Measurements from ENCODE around the gene CELF3.
A peak's percentile ranks its signal among the peaks of the same experiment; 100 is the strongest.

Gene CELF3

DNA sequence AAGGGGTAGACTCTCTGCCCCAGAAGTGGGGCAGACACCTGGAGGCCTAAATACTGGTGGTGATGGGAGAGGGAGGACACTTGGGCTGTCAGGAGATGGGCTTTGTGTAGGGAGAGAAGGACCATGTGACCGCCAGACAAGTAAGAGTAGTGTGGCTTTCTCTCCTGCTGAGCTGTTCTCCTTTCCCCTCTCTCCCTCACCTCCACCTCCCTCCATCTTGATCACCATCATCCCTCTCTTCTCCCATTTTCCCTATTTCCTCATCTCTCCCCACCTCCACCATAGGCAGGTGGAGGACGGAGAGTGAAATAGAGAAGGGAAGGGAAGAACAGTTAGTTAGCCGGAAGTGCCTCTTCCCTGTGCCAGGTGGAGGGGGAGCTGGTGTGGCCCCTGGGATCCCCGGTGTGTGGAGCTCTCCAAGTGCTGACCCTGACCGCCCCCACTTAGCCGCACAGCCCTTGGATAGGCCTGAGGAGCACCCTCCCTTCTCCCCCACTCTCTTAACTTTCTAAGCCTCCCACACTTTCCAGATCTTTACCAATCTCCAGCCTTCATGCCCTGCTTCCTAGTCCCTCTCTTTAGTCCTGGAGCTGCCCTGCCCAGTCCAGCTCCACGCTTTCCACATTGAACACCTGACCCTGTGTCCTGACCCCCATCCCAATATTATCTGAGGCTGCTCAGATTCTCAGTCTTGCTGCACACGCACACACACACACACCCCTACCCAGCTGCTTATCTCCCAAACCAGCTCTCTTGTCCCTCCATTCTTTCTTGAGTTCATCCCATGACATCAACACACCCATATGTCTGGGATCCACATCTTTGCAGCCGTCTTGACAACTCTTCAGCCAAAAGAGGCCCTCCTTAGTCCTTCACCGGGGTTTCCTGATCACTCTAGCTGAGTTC, 1.5 kb downstream of the CELF3 start:
- ChIA-PET CTCF (interaction anchor here (1.0 to 1.8 kb wide), 5 partner anchors 19 to 286 kb away, joined by 3 to 4 read pairs (median 3); no protein-coding TSS in a partner anchor), POLR2A (no interaction called here)
- WGBS (ENCODE audit: insufficient coverage): 81% methylated on average over 8 of the region's 10 CpGs
- Histone ChIP-seq H3K27me3 (replicated peaks in 2 of 5; ENCODE audit: control insufficient read depth in 4 of 5, insufficient read depth in 5 of 5, low read length in 4 of 5) (peaks cover 7 to 56% (median 30%) of the 10 kb centered on the region in 5 experiments), H3K9me3 (ENCODE audit: control extremely low read depth in 1 of 5, control insufficient read depth in 4 of 5, insufficient read depth in 2 of 5, low read depth in 1 of 5, low read length in 4 of 5) (no peaks in the 10 kb centered on the region), H3K4me1 (ENCODE audit: control extremely low read depth in 1 of 4, control insufficient read depth in 4 of 4, insufficient read depth in 4 of 4, low read length in 3 of 4) (peaks cover under 1 to 7% (median 4%) of the 10 kb centered on the region in 4 experiments), H3K36me3 (ENCODE audit: control insufficient read depth in 4 of 4, insufficient read depth in 4 of 4, low read length in 3 of 4) (no peaks in the 10 kb centered on the region), H3K4me3 (ENCODE audit: control insufficient read depth in 1 of 7, extremely low read depth in 1 of 7, insufficient read depth in 4 of 7, low read depth in 2 of 7, low read length in 6 of 7) (no peak overlapping the region), H3K27ac (ENCODE audit: insufficient read depth in 1 of 2, low read depth in 1 of 2, low read length in 2 of 2, poor library complexity in 1 of 2, severe bottlenecking in 2 of 2) (no peak overlapping the region)
- peak in 2 of 3 donors; percentile 24 to 58 for DNase-seq

DNA sequence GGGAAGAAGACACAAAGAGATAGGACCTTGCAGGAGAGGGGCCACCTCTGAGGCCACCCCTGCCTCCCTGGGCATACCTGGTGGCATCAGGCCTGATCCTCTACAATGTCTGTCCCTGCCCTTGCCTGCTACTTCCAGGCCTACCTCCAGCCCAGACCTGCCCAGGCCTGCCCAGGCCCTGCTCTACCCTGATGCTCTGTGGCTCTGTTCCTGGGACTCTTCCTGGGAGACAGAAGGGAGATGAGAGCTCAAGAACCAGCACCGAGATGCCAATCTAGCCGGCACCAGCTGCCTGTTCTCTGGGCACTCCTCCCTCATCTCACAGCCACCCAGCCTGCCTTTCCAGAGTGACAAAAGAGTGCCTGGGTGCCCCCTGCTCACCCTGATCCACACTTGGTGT, 2.7 kb downstream of the CELF3 start:
- ChIA-PET CTCF (interaction anchor here (1.0 to 1.1 kb wide), 3 partner anchors 21 to 167 kb away, joined by 3 read pairs; no protein-coding TSS in a partner anchor), POLR2A (no interaction called here)
- Histone ChIP-seq H3K9me3 (ENCODE audit: control extremely low read depth in 1 of 5, control insufficient read depth in 4 of 5, insufficient read depth in 2 of 5, low read depth in 1 of 5, low read length in 4 of 5) (no peaks in the 10 kb centered on the region), H3K36me3 (ENCODE audit: control insufficient read depth in 4 of 4, insufficient read depth in 4 of 4, low read length in 3 of 4) (no peaks in the 10 kb centered on the region), H3K27ac (ENCODE audit: insufficient read depth in 1 of 2, low read depth in 1 of 2, low read length in 2 of 2, poor library complexity in 1 of 2, severe bottlenecking in 2 of 2) (no peak overlapping the region), H3K4me1 (ENCODE audit: control extremely low read depth in 1 of 4, control insufficient read depth in 4 of 4, insufficient read depth in 4 of 4, low read length in 3 of 4) (peaks cover 0 to 6% (median 3%) of the 10 kb centered on the region in 4 experiments), H3K4me3 (ENCODE audit: control insufficient read depth in 1 of 7, extremely low read depth in 1 of 7, insufficient read depth in 4 of 7, low read depth in 2 of 7, low read length in 6 of 7) (no peak overlapping the region), H3K27me3 (replicated peaks in 2 of 5; ENCODE audit: control insufficient read depth in 4 of 5, insufficient read depth in 5 of 5, low read length in 4 of 5) (peaks cover 7 to 53% (median 23%) of the 10 kb centered on the region in 5 experiments)
- DNase-seq: no peak
- WGBS (ENCODE audit: insufficient coverage): 93% methylated on average over 2 of the region's 2 CpGs

DNA sequence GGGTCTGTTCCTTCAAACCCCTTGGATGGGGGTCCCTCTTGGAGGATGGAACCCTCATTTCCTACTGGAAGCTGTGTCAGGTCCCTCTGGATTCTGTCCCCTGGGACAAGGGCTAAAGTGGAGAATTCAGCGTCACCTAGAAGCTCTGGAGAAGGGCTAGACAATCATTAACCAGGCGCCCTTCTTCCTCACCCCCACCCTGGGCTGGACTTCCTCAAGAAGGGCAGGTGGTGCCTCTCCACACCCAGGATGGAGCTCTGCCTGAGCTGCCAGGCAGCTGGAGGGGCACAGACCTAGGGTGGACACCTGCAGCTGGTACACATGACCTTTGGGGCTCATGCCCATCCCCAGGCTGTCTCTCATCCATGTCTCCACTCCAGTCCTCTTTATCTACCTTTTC, 3.6 kb downstream of the CELF3 start:
- Histone ChIP-seq H3K4me1 (ENCODE audit: control extremely low read depth in 1 of 4, control insufficient read depth in 4 of 4, insufficient read depth in 4 of 4, low read length in 3 of 4) (peaks cover 0 to 6% (median 3%) of the 10 kb centered on the region in 4 experiments), H3K27ac (ENCODE audit: insufficient read depth in 1 of 2, low read depth in 1 of 2, low read length in 2 of 2, poor library complexity in 1 of 2, severe bottlenecking in 2 of 2) (no peak overlapping the region), H3K4me3 (ENCODE audit: control insufficient read depth in 1 of 7, extremely low read depth in 1 of 7, insufficient read depth in 4 of 7, low read depth in 2 of 7, low read length in 6 of 7) (no peak overlapping the region), H3K9me3 (ENCODE audit: control extremely low read depth in 1 of 5, control insufficient read depth in 4 of 5, insufficient read depth in 2 of 5, low read depth in 1 of 5, low read length in 4 of 5) (no peaks in the 10 kb centered on the region), H3K36me3 (ENCODE audit: control insufficient read depth in 4 of 4, insufficient read depth in 4 of 4, low read length in 3 of 4) (no peaks in the 10 kb centered on the region), H3K27me3 (replicated peaks in 2 of 5; ENCODE audit: control insufficient read depth in 4 of 5, insufficient read depth in 5 of 5, low read length in 4 of 5) (peaks cover 7 to 45% (median 15%) of the 10 kb centered on the region in 5 experiments)
- POLR2A ChIA-PET: no interaction called here
- DNase-seq: no peak
- whole genome bisulfite sequencing (ENCODE audit: insufficient coverage): 78% methylated on average over 1 of the region's 2 CpGs
- CTCF ChIA-PET: interaction anchor here (1.0 kb wide), 1 partner anchor 22 kb away, joined by 3 read pairs; no protein-coding TSS in a partner anchor

DNA sequence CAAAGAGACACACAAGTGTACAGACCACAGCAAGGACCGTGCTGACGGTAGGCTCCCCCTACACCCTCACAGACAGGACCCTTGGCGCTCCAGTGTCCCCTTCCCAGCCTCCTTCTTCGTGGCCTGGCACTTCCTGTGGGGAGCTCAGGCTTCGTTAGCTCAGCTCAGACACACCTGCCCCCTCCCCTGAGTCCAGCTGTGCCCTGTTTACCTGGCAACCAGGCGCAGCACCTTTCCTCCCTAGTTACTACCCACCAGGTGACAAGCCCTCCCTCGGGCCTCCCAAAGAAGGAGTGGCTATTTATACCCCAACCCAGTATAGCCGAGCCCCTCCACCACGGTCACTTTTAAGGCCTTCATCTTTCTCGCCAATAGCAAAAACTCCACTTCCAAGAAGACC, 4.7 kb downstream of the CELF3 start:
- no peaks in the 10 kb centered on the region for H3K36me3 ChIP-seq (ENCODE audit: control insufficient read depth in 4 of 4, insufficient read depth in 4 of 4, low read length in 3 of 4)

DNA sequence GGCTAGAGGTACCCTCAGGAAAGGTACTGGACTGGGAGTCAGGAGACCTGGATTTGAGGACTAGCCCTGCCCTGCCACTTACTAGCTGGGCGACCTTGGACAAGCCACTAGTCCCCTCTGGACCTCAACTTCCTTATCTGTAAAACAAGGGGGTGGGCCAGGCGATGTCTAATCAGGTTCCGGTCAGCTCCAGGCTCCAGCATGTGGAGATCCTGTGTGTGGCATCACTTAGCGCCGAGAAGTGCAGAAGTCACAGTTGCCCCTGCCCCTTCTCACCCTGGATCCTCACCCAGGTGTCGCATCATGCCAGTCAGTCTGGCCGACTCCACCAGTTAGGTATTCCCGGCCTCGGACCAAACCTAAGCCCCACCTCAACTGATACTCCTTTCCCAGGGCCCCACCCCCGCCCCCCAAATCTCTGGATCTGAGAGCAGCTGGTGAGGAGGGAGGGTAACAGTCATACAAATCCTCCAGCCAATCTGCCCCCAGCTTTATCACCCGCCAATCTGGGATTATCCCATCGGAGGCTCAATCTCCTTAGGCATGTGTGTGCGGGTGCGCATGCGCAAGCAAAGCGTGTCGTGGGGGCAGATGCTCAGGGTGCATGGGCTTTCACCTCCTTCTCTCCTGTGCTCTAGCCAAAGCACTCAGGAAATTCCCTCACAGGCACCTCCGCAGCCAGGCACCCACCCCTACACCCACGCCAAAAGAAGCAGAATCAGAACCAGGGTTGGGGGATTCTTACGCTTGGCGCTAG, 5.4 kb downstream of the CELF3 start:
- CTCF ChIA-PET: no interaction called here
- POLR2A ChIA-PET: no interaction called here
- DNase-seq: no peak
- Histone ChIP-seq H3K4me3 (ENCODE audit: control insufficient read depth in 1 of 7, extremely low read depth in 1 of 7, insufficient read depth in 4 of 7, low read depth in 2 of 7, low read length in 6 of 7) (no peak overlapping the region), H3K27me3 (replicated peaks in 2 of 5; ENCODE audit: control insufficient read depth in 4 of 5, insufficient read depth in 5 of 5, low read length in 4 of 5) (peaks cover 0 to 28% (median 7%) of the 10 kb centered on the region in 5 experiments), H3K9me3 (ENCODE audit: control extremely low read depth in 1 of 5, control insufficient read depth in 4 of 5, insufficient read depth in 2 of 5, low read depth in 1 of 5, low read length in 4 of 5) (no peaks in the 10 kb centered on the region), H3K36me3 (ENCODE audit: control insufficient read depth in 4 of 4, insufficient read depth in 4 of 4, low read length in 3 of 4) (no peaks in the 10 kb centered on the region), H3K4me1 (ENCODE audit: control extremely low read depth in 1 of 4, control insufficient read depth in 4 of 4, insufficient read depth in 4 of 4, low read length in 3 of 4) (peaks cover 0 to 9% (median 8%) of the 10 kb centered on the region in 4 experiments), H3K27ac (ENCODE audit: insufficient read depth in 1 of 2, low read depth in 1 of 2, low read length in 2 of 2, poor library complexity in 1 of 2, severe bottlenecking in 2 of 2) (no peak overlapping the region)
- 91% methylated on average over 13 of the region's 21 CpGs for WGBS (ENCODE audit: insufficient coverage)

More for the DNA sequence above, 4.7 kb downstream of the CELF3 start:
- peaks cover 0 to 7% (median 5%) of the 10 kb centered on the region in 4 experiments for H3K4me1 ChIP-seq (ENCODE audit: control extremely low read depth in 1 of 4, control insufficient read depth in 4 of 4, insufficient read depth in 4 of 4, low read length in 3 of 4)
- H3K27me3 ChIP-seq (replicated peaks in 2 of 5; ENCODE audit: control insufficient read depth in 4 of 5, insufficient read depth in 5 of 5, low read length in 4 of 5): peaks cover 0 to 34% (median 8%) of the 10 kb centered on the region in 5 experiments
- no peak for DNase-seq
- no peak overlapping the region for H3K4me3 ChIP-seq (ENCODE audit: control insufficient read depth in 1 of 7, extremely low read depth in 1 of 7, insufficient read depth in 4 of 7, low read depth in 2 of 7, low read length in 6 of 7)
- ChIA-PET CTCF (no interaction called here), POLR2A (no interaction called here)
- H3K27ac ChIP-seq (ENCODE audit: insufficient read depth in 1 of 2, low read depth in 1 of 2, low read length in 2 of 2, poor library complexity in 1 of 2, severe bottlenecking in 2 of 2): no peak overlapping the region
- 78% methylated on average over 10 of the region's 10 CpGs for WGBS (ENCODE audit: insufficient coverage)
- no peaks in the 10 kb centered on the region for H3K9me3 ChIP-seq (ENCODE audit: control extremely low read depth in 1 of 5, control insufficient read depth in 4 of 5, insufficient read depth in 2 of 5, low read depth in 1 of 5, low read length in 4 of 5)

DNA sequence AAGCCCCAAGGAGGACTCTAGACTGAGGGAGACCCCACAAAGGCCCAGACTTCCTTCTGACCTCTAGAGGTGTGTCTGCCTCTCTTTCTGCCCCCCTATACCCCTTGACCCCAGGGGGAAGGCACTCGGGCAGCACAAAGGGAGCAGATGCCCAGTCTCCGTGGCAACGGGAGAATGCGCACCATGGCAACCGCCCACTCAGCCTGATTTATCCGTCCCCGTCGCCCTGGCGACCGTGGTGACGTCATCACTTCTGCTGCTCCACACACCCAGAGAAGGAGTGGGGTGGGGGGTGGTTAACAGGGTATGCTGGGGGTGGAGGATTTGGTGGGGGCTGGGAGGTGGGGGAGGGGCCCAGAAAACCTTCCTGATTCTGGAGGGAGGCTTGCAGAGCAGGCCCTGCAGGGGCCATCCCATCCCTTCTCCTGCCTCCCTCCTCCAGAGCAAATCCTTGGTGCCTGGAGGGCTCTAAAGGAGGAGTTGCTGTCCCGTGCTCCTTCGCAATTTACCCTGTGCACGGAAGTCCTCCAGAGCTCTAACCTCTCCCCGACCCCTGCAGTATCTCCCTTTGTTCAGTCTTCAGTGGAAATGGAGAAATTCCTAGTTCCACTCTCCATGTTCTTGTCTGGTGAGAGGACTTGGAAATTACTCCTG, 6.3 kb downstream of the CELF3 start:
- 100% methylated on average over 2 of the region's 15 CpGs for WGBS (ENCODE audit: insufficient coverage)

More for the DNA sequence above, 6.3 kb downstream of the CELF3 start:
- Histone ChIP-seq H3K4me1 (ENCODE audit: control extremely low read depth in 1 of 4, control insufficient read depth in 4 of 4, insufficient read depth in 4 of 4, low read length in 3 of 4) (peaks cover 0 to 9% (median 8%) of the 10 kb centered on the region in 4 experiments), H3K27ac (ENCODE audit: insufficient read depth in 1 of 2, low read depth in 1 of 2, low read length in 2 of 2, poor library complexity in 1 of 2, severe bottlenecking in 2 of 2) (no peak overlapping the region), H3K27me3 (replicated peaks in 2 of 5; ENCODE audit: control insufficient read depth in 4 of 5, insufficient read depth in 5 of 5, low read length in 4 of 5) (peaks cover 0 to 19% (median 4%) of the 10 kb centered on the region in 5 experiments), H3K36me3 (ENCODE audit: control insufficient read depth in 4 of 4, insufficient read depth in 4 of 4, low read length in 3 of 4) (no peaks in the 10 kb centered on the region), H3K4me3 (ENCODE audit: control insufficient read depth in 1 of 7, extremely low read depth in 1 of 7, insufficient read depth in 4 of 7, low read depth in 2 of 7, low read length in 6 of 7) (no peak overlapping the region), H3K9me3 (ENCODE audit: control extremely low read depth in 1 of 5, control insufficient read depth in 4 of 5, insufficient read depth in 2 of 5, low read depth in 1 of 5, low read length in 4 of 5) (no peaks in the 10 kb centered on the region)
- peak in 2 of 3 donors; percentile 27 to 30 for DNase-seq
- CTCF ChIA-PET: no interaction called here
- POLR2A ChIA-PET: no interaction called here

Measured in common myeloid progenitor, CD34-positive (primary cell).